SK-N-SH treated with all-trans-retinoic acid at 6 μM for 48 hours (cell line): ENCODE results near the gene FBXL16.

ENCODE experiments used
- ATAC-seq: fragments of 200-7000 bp; cut with Tn5 transposase; 3 replicates; pipeline ENCODE4 v1.9.1; 2020; ENCODE audit warnings: mild to moderate bottlenecking, moderate library complexity
- BACH2 ChIP-seq: fragments of 250-450 bp; sonication (Bioruptor Pico); IDR thresholded peaks from 2 replicates; pipeline ENCODE4 v1.9.0; 2021; ENCODE audit warnings: mild to moderate bottlenecking, borderline replicate concordance
- CSDC2 ChIP-seq: fragments of 250-450 bp; sonication (Bioruptor Pico); IDR thresholded peaks from 2 replicates; pipeline ENCODE4 v1.5.0; 2020; ENCODE audit warnings: mild to moderate bottlenecking, moderate library complexity
- CSRNP3 ChIP-seq: fragments of 250-450 bp; sonication (Bioruptor Pico); IDR thresholded peaks from 2 replicates; pipeline ENCODE4 v1.5.1; 2021; ENCODE audit warnings: mild to moderate bottlenecking, moderate library complexity
- ESRRG ChIP-seq: fragments of 250-450 bp; sonication (Bioruptor Pico); IDR thresholded peaks from 2 replicates; pipeline ENCODE4 v1.6.1; 2021; ENCODE audit warnings: mild to moderate bottlenecking
- GLIS3 ChIP-seq: fragments of 250-450 bp; sonication (Bioruptor Pico); IDR thresholded peaks from 2 replicates; pipeline ENCODE4 v1.5.0; 2020; ENCODE audit warnings: mild to moderate bottlenecking, moderate library complexity
- ISL1 ChIP-seq: fragments of 250-450 bp; sonication (Bioruptor Pico); IDR thresholded peaks from 2 replicates; pipeline ENCODE4 v2.1.2; 2022; ENCODE audit warnings: mild to moderate bottlenecking, moderate library complexity
- PPARA ChIP-seq: fragments of 250-450 bp; sonication (Bioruptor Pico); IDR thresholded peaks from 2 replicates; pipeline ENCODE4 v1.5.0; 2020; ENCODE audit warnings: mild to moderate bottlenecking, borderline replicate concordance
- RARB ChIP-seq: fragments of 250-450 bp; sonication (Bioruptor Pico); IDR thresholded peaks from 2 replicates; pipeline ENCODE4 v1.8.0; 2021; ENCODE audit warnings: mild to moderate bottlenecking, moderate library complexity
- SNAI2 ChIP-seq: fragments of 250-450 bp; sonication (Bioruptor Pico); IDR thresholded peaks from 2 replicates; pipeline ENCODE4 v1.5.0; 2020; ENCODE audit warnings: mild to moderate bottlenecking, moderate library complexity
- TCF4 ChIP-seq: fragments of 250-450 bp; sonication (Bioruptor Pico); IDR thresholded peaks from 2 replicates; pipeline ENCODE4 v1.8.0; 2021; ENCODE audit warnings: mild to moderate bottlenecking, moderate library complexity, borderline replicate concordance
- TOX ChIP-seq: fragments of 250-450 bp; sonication (Bioruptor Pico); IDR thresholded peaks from 2 replicates; pipeline ENCODE4 v1.8.0; 2021; ENCODE audit warnings: mild to moderate bottlenecking, moderate library complexity, borderline replicate concordance
- ZC3H10 ChIP-seq: fragments of 250-450 bp; sonication (Bioruptor Pico); IDR thresholded peaks from 2 replicates; pipeline ENCODE4 v1.5.1; 2021; ENCODE audit warnings: mild to moderate bottlenecking, moderate library complexity
- ZFP3 ChIP-seq: fragments of 250-450 bp; sonication (Bioruptor Pico); IDR thresholded peaks from 2 replicates; pipeline ENCODE4 v1.5.0; 2020; ENCODE audit warnings: mild to moderate bottlenecking, moderate library complexity
- ZFP30 ChIP-seq: fragments of 450-650 bp; formaldehyde crosslinking; IDR thresholded peaks from 2 replicates; pipeline ENCODE4 v1.5.0; 2022; ENCODE audit warnings: mild to moderate bottlenecking, moderate library complexity
- ZNF70 ChIP-seq: fragments of 450-650 bp; formaldehyde crosslinking; IDR thresholded peaks from 2 replicates; pipeline ENCODE4 v1.5.0; 2020; ENCODE audit warnings: mild to moderate bottlenecking, moderate library complexity
- ZNF8 ChIP-seq: fragments of 450-650 bp; formaldehyde crosslinking; IDR thresholded peaks from 2 replicates; pipeline ENCODE4 v1.5.0; 2020; ENCODE audit warnings: mild to moderate bottlenecking, moderate library complexity
- TF ChIP-seq, protein P1 (sequence below): fragments of 250-450 bp; sonication (Bioruptor Pico); IDR thresholded peaks from 2 replicates; pipeline ENCODE4 v1.8.0; 2021; ENCODE audit warnings: low read depth, mild to moderate bottlenecking, moderate library complexity, borderline replicate concordance
- TF ChIP-seq, protein P2 (sequence below): fragments of 250-450 bp; sonication (Bioruptor Pico); IDR thresholded peaks from 2 replicates; pipeline ENCODE4 v1.5.1; 2020; ENCODE audit warnings: low read depth, mild to moderate bottlenecking, moderate library complexity
- TF ChIP-seq, protein P3 (sequence below): fragments of 250-450 bp; sonication (Bioruptor Pico); IDR thresholded peaks from 2 replicates; pipeline ENCODE4 v1.5.0; 2020; ENCODE audit warnings: mild to moderate bottlenecking, moderate library complexity

Gene FBXL16

DNA sequence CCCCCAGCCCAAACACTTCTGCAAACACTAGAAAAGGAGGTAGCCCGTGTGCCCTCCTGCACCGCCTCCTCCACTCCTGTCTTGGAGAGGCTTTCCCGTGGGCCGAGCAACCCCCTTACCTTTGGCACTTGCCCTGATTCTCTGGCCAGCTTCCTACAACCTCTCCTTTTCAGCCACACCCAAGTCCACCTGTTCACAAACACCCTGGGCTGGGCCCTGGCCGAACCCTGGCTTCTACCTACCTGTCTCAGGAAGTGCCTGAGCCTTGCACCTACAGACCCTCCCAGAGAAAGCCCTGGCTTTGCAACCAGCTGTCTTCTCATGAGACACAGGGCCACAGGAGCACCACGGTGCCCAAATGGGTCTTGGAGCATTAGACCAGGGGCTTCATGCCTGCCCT is 13.3 kb upstream of the FBXL16 start (continued):
- no peak for TF ChIP-seq ESRRG (CRISPR knock-in tag)
- TF ChIP-seq RARB (CRISPR knock-in tag): no peak
- no peak for TF ChIP-seq CSDC2 (CRISPR knock-in tag)
- no peak for TF ChIP-seq CSRNP3 (CRISPR knock-in tag)
- no peak for TF ChIP-seq PPARA
- no peak for TF ChIP-seq ZFP30 (CRISPR knock-in tag)
- TF ChIP-seq TCF4 (CRISPR knock-in tag): no peak
- TF ChIP-seq, protein P1, sequence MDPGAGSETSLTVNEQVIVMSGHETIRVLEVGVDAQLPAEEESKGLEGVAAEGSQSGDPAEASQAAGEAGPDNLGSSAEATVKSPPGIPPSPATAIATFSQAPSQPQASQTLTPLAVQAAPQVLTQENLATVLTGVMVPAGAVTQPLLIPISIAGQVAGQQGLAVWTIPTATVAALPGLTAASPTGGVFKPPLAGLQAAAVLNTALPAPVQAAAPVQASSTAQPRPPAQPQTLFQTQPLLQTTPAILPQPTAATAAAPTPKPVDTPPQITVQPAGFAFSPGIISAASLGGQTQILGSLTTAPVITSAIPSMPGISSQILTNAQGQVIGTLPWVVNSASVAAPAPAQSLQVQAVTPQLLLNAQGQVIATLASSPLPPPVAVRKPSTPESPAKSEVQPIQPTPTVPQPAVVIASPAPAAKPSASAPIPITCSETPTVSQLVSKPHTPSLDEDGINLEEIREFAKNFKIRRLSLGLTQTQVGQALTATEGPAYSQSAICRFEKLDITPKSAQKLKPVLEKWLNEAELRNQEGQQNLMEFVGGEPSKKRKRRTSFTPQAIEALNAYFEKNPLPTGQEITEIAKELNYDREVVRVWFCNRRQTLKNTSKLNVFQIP: no peak
- TF ChIP-seq, all 23 proteins: peak for 0

GRCh38 chr16:718389-718788 is 12.8 kb upstream of the FBXL16 start:
- TF ChIP-seq CSRNP3 (CRISPR knock-in tag): no peak
- no peak for TF ChIP-seq PPARA
- TF ChIP-seq ISL1 (CRISPR knock-in tag): no peak
- TF ChIP-seq, protein P2, sequence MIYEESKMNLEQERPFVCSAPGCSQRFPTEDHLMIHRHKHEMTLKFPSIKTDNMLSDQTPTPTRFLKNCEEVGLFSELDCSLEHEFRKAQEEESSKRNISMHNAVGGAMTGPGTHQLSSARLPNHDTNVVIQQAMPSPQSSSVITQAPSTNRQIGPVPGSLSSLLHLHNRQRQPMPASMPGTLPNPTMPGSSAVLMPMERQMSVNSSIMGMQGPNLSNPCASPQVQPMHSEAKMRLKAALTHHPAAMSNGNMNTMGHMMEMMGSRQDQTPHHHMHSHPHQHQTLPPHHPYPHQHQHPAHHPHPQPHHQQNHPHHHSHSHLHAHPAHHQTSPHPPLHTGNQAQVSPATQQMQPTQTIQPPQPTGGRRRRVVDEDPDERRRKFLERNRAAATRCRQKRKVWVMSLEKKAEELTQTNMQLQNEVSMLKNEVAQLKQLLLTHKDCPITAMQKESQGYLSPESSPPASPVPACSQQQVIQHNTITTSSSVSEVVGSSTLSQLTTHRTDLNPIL: no peak
- TF ChIP-seq CSDC2 (CRISPR knock-in tag): no peak
- TF ChIP-seq BACH2 (CRISPR knock-in tag): no peak
- no peak for TF ChIP-seq ZC3H10 (CRISPR knock-in tag)
- TF ChIP-seq ZFP3: no peak
- no peak for TF ChIP-seq ZNF70 (CRISPR knock-in tag)
- TF ChIP-seq SNAI2 (CRISPR knock-in tag): no peak
- TF ChIP-seq GLIS3: no peak
- TF ChIP-seq, protein P3, sequence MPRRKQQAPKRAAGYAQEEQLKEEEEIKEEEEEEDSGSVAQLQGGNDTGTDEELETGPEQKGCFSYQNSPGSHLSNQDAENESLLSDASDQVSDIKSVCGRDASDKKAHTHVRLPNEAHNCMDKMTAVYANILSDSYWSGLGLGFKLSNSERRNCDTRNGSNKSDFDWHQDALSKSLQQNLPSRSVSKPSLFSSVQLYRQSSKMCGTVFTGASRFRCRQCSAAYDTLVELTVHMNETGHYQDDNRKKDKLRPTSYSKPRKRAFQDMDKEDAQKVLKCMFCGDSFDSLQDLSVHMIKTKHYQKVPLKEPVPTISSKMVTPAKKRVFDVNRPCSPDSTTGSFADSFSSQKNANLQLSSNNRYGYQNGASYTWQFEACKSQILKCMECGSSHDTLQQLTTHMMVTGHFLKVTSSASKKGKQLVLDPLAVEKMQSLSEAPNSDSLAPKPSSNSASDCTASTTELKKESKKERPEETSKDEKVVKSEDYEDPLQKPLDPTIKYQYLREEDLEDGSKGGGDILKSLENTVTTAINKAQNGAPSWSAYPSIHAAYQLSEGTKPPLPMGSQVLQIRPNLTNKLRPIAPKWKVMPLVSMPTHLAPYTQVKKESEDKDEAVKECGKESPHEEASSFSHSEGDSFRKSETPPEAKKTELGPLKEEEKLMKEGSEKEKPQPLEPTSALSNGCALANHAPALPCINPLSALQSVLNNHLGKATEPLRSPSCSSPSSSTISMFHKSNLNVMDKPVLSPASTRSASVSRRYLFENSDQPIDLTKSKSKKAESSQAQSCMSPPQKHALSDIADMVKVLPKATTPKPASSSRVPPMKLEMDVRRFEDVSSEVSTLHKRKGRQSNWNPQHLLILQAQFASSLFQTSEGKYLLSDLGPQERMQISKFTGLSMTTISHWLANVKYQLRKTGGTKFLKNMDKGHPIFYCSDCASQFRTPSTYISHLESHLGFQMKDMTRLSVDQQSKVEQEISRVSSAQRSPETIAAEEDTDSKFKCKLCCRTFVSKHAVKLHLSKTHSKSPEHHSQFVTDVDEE: no peak
- no peak for ATAC-seq

- no peak for ATAC-seq
These were observed 12.0 kb upstream of the FBXL16 start for GRCh38 chr16:717450-718245.

More at GRCh38 chr16:717450-718245, 12.0 kb upstream of the FBXL16 start:
- TF ChIP-seq ZFP3 (no peak), ISL1 (CRISPR knock-in tag) (no peak), TOX (CRISPR knock-in tag) (no peak), CSDC2 (CRISPR knock-in tag) (no peak), ZFP30 (CRISPR knock-in tag) (no peak), ESRRG (CRISPR knock-in tag) (no peak), TCF4 (CRISPR knock-in tag) (no peak), ZNF8 (no peak)
- TF ChIP-seq, protein P1: no peak
